ENCODE results near the gene NPIPB8. TPM values are rescaled to one million over a fixed set of nuclear protein-coding genes. Genes with fewer than 3 reads are reported as not detected.

NPIPB8 gene
- total and polyA plus RNA-seq, 2 experiments from 2014 or later: 0.14 TPM; not detected in 1

DNA sequence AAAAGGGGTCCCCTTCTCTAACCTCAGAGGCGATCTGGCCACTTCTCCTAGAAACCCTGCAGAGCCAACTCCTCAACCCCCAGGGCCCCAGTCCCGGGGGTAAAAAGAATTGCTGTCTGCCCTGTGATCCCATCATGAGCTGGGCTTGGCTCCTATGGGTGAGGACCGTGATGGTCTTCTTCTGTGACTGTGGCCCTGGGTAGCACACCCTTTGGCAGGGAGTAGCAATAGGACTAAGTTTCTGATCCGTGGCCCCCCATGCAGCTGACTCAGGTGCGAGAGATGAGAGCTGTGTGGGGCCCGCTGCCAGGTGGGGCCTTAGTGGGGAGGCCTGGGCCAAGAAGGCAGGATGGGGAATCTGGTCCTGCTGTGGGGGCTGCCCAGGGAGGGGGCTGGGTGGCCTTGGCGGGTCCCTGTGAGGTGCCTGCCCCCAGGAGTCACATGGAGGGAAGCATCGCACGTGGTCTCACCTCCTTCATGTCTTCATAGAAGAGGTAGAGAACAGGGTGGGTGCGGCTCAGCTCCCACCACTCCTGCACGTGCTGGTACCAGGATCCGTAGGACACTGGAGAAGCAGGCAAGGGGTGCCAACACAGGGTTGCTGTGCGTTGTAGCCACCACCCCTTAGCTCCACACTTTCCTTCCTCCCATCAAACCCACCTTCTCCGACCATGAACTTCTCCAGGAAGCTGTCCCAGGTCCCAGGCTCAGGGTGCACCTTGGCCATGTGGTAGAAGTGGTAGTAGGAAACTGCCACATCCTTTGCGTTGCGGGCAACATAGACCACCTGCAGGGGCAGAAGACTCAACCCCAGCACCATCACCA, 31.4 kb upstream of the NPIPB8 start:
- Histone ChIP-seq H4K20me1 (replicated peaks; ENCODE audit: insufficient read depth) (no peaks in the 10 kb centered on the region), H3K9me2 (ENCODE audit: insufficient read depth) (no peaks in the 10 kb centered on the region), H2AFZ (no peak overlapping the region), H3K79me2 (replicated peaks; ENCODE audit: insufficient read depth) (no peaks in the 10 kb centered on the region), H3K4me2 (no peak overlapping the region), H3K4me3 (no peak overlapping the region), H3K27me3 (ENCODE audit: insufficient read depth) (no peaks in the 10 kb centered on the region), H3K4me1 (ENCODE audit: insufficient read depth) (no peaks in the 10 kb centered on the region; the same call in 1 of the 2 replicates), H3K27ac (ENCODE audit: low read depth) (no peak overlapping the region), H3K36me3 (ENCODE audit: insufficient read depth) (no peaks in the 10 kb centered on the region), H3F3A (replicated peaks; ENCODE audit: low read depth) (no peaks in the 10 kb centered on the region)
- H3K36me3 Mint-ChIP-seq (ENCODE audit: low read depth): no peaks in the 10 kb centered on the region
- peaks cover 8% of the 10 kb centered on the region for H3K27me3 Mint-ChIP-seq (ENCODE audit: insufficient read depth, low read depth, poor library complexity)
- H3K4me3 Mint-ChIP-seq: no peak overlapping the region
- DNase-seq (ENCODE audit: low spot score): no peak
- no peak for ATAC-seq
- no peak overlapping the region for H3K27ac Mint-ChIP-seq
- H3K4me1 Mint-ChIP-seq: peaks cover 15% of the 10 kb centered on the region; the same call in 2 of the 3 replicates
- TF ChIP-seq POLR2AphosphoS5 (IDR thresholded peaks at IDR 0.05; ENCODE audit: low read depth): no peak
- TF ChIP-seq ETS1 (IDR thresholded peaks at IDR 0.05): no peak
- TF ChIP-seq EZH2 (IDR thresholded peaks at IDR 0.05; ENCODE audit: low read depth, unreplicated experiment): no peak
- no peak for TF ChIP-seq CTCF (conservative IDR thresholded peaks at IDR 0.05; ENCODE audit: low read depth in 2 of 2)
- TF ChIP-seq, protein P1, sequence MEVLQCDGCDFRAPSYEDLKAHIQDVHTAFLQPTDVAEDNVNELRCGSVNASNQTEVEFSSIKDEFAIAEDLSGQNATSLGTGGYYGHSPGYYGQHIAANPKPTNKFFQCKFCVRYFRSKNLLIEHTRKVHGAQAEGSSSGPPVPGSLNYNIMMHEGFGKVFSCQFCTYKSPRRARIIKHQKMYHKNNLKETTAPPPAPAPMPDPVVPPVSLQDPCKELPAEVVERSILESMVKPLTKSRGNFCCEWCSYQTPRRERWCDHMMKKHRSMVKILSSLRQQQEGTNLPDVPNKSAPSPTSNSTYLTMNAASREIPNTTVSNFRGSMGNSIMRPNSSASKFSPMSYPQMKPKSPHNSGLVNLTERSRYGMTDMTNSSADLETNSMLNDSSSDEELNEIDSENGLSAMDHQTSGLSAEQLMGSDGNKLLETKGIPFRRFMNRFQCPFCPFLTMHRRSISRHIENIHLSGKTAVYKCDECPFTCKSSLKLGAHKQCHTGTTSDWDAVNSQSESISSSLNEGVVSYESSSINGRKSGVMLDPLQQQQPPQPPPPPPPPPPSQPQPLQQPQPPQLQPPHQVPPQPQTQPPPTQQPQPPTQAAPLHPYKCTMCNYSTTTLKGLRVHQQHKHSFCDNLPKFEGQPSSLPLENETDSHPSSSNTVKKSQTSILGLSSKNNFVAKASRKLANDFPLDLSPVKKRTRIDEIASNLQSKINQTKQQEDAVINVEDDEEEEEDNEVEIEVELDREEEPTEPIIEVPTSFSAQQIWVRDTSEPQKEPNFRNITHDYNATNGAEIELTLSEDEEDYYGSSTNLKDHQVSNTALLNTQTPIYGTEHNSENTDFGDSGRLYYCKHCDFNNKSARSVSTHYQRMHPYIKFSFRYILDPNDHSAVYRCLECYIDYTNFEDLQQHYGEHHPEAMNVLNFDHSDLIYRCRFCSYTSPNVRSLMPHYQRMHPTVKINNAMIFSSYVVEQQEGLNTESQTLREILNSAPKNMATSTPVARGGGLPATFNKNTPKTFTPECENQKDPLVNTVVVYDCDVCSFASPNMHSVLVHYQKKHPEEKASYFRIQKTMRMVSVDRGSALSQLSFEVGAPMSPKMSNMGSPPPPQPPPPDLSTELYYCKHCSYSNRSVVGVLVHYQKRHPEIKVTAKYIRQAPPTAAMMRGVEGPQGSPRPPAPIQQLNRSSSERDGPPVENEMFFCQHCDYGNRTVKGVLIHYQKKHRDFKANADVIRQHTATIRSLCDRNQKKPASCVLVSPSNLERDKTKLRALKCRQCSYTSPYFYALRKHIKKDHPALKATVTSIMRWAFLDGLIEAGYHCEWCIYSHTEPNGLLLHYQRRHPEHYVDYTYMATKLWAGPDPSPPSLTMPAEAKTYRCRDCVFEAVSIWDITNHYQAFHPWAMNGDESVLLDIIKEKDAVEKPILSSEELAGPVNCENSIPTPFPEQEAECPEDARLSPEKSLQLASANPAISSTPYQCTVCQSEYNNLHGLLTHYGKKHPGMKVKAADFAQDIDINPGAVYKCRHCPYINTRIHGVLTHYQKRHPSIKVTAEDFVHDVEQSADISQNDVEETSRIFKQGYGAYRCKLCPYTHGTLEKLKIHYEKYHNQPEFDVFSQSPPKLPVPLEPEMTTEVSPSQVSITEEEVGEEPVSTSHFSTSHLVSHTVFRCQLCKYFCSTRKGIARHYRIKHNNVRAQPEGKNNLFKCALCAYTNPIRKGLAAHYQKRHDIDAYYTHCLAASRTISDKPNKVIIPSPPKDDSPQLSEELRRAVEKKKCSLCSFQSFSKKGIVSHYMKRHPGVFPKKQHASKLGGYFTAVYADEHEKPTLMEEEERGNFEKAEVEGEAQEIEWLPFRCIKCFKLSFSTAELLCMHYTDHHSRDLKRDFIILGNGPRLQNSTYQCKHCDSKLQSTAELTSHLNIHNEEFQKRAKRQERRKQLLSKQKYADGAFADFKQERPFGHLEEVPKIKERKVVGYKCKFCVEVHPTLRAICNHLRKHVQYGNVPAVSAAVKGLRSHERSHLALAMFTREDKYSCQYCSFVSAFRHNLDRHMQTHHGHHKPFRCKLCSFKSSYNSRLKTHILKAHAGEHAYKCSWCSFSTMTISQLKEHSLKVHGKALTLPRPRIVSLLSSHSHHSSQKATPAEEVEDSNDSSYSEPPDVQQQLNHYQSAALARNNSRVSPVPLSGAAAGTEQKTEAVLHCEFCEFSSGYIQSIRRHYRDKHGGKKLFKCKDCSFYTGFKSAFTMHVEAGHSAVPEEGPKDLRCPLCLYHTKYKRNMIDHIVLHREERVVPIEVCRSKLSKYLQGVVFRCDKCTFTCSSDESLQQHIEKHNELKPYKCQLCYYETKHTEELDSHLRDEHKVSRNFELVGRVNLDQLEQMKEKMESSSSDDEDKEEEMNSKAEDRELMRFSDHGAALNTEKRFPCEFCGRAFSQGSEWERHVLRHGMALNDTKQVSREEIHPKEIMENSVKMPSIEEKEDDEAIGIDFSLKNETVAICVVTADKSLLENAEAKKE (CRISPR knock-in tag; IDR thresholded peaks at IDR 0.05): no peak
- TF ChIP-seq CREB1 (CRISPR knock-in tag; IDR thresholded peaks at IDR 0.05; ENCODE audit: low read depth): no peak
- TF ChIP-seq, protein P2, sequence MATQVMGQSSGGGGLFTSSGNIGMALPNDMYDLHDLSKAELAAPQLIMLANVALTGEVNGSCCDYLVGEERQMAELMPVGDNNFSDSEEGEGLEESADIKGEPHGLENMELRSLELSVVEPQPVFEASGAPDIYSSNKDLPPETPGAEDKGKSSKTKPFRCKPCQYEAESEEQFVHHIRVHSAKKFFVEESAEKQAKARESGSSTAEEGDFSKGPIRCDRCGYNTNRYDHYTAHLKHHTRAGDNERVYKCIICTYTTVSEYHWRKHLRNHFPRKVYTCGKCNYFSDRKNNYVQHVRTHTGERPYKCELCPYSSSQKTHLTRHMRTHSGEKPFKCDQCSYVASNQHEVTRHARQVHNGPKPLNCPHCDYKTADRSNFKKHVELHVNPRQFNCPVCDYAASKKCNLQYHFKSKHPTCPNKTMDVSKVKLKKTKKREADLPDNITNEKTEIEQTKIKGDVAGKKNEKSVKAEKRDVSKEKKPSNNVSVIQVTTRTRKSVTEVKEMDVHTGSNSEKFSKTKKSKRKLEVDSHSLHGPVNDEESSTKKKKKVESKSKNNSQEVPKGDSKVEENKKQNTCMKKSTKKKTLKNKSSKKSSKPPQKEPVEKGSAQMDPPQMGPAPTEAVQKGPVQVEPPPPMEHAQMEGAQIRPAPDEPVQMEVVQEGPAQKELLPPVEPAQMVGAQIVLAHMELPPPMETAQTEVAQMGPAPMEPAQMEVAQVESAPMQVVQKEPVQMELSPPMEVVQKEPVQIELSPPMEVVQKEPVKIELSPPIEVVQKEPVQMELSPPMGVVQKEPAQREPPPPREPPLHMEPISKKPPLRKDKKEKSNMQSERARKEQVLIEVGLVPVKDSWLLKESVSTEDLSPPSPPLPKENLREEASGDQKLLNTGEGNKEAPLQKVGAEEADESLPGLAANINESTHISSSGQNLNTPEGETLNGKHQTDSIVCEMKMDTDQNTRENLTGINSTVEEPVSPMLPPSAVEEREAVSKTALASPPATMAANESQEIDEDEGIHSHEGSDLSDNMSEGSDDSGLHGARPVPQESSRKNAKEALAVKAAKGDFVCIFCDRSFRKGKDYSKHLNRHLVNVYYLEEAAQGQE (IDR thresholded peaks at IDR 0.05; ENCODE audit: unreplicated experiment): no peak
- TF ChIP-seq ZNF331 (CRISPR knock-in tag; IDR thresholded peaks at IDR 0.05; ENCODE audit: low read depth): no peak
- no peak for TF ChIP-seq JUNB (IDR thresholded peaks at IDR 0.05; ENCODE audit: unreplicated experiment)
- no peak for TF ChIP-seq NANOG (IDR thresholded peaks at IDR 0.05; ENCODE audit: borderline replicate concordance)
- no peak for TF ChIP-seq STAT1 (IDR thresholded peaks at IDR 0.05; ENCODE audit: unreplicated experiment)
- no peak for TF ChIP-seq EZH2phosphoT487 (IDR thresholded peaks at IDR 0.05; ENCODE audit: unreplicated experiment)
- TF ChIP-seq ZNF114 (CRISPR knock-in tag; IDR thresholded peaks at IDR 0.05): no peak
- no peaks in the 10 kb centered on the region for H3K9me3 Mint-ChIP-seq
